AML-193 (cell line): ENCODE measurements around the gene DHODH.
A peak's percentile ranks its signal among the peaks of the same experiment; 100 is the strongest.
"Not testable (repeated sequence)": the region's sequence is repeated elsewhere in the genome, so short reads cannot be mapped to it uniquely, and the experiment has no call there.

Experiments used
- DNase-seq, 2 experiments: peaks; one replicate each; lab custom pipeline; 2025; lab: John Stamatoyannopoulos, UW

The DHODH gene

GRCh38 chr16:72008424-72009216 is at the start of gene DHODH:
Gene DHODH, plus strand, starts transcription at chr16:72008744. Its CDS starts 21 bp downstream, at chr16:72008765.
- peak; percentile 95 to 96 for DNase-seq

GRCh38 chr16:71961066-71962039 is 47.2 kb upstream of the DHODH start:
- DNase-seq = peak; percentile 55 to 67

GRCh38 chr16:71963125-71963875 is 45.2 kb upstream of the DHODH start:
- no peak for DNase-seq

DNA sequence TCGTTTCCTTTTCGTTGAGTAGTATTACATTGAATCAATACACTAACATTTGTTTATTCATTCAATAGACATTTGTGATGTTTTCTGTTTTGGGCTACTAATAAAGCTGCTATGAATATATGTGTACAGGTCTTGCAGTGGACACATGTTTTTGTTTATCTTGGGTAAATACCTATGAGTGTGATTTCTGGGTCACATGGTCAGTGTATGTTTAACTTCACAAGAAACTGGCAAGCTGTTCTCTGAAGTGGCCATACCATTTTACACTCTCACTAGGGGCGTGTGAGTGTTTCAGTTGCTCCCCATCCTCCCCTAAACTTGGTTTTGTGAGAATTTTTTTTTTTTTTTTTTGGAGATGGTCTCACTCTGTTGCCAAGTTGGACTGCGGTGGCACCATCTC is 43.3 kb upstream of the DHODH start:
- DNase-seq = no peak

DNA sequence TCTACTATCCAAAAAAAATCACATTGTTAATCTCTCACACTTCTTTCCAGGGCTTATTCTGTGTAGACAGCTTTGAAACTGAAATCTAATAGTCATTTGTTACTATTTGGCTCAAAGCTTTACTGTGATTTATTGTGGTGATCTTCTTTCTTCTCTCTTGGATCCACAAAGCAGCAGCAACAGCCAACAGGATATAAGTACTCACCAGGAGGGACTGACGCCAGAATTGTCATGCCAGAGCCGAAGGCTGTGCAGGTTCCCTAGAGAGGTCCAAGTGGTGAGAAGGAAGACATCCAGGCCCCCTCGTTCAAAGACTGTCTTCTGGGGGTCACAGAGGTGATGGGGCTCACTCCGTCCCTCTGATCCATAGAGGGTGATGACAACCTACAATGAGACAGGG is 41.6 kb upstream of the DHODH start:
- DNase-seq = no peak

DNA sequence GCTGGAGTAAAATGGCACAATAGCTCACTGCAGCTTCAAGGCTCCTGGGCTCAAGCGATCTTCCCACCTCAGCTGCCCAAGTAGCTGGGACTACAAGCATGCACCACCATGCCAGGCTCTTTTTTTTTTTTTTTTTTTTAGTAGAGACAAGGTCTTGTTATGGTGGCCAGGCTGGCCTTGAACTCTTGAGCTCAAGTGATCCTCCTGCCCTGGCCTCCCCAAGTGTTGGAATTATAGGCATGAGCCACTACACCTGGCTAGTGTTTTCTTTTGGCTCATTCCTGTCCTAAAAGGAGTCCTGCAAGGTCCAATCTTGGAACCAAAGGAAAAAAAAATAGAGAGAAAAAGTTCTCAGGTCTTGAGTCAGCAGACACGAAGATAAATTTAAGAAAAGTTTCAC is 39.2 kb upstream of the DHODH start:
- DNase-seq = no peak

DNA sequence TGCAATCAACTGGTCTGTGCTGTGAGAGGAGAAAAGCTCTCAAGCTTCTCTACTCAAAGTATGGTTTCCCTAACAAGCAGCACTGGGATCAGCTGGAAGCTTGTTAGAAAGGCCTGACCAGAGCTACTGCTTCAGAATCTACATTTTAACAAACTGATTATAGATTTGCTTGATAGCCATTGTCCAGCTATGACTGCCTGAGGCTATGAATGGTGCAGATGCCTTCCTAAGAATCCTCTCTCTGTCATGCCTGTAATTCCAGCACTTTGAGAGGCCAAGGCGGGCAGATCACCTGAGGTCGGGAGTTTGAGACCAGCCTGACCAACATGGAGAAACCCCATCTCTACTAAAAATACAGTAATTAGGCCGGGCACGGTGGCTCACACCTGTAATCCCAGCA is 37.0 kb upstream of the DHODH start:
- no peak for DNase-seq

GRCh38 chr16:71972356-71972755 is 36.2 kb upstream of the DHODH start:
- no peak for DNase-seq

DNA sequence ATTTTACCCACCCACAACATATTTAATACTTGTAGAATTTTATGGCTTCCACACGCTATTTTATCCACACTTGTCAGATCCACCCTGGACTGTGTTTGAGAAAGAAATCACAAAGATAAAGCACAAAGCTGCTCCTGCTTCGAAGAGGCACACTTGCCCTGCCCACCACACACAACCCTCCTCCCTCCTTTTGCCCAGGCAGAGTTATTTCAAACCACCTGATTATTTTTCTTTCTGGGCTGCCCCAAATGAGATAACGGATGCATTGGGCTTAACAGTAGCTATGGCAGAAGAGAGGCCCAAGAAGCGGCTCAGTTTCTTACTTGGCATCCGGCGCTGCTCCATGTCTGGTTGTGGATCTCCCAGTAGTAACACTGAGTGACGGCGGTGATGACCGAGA is 35.5 kb upstream of the DHODH start:
- no peak for DNase-seq

- DNase-seq = no peak
These were observed 34.3 kb upstream of the DHODH start for GRCh38 chr16:71974068-71974818.

DNA sequence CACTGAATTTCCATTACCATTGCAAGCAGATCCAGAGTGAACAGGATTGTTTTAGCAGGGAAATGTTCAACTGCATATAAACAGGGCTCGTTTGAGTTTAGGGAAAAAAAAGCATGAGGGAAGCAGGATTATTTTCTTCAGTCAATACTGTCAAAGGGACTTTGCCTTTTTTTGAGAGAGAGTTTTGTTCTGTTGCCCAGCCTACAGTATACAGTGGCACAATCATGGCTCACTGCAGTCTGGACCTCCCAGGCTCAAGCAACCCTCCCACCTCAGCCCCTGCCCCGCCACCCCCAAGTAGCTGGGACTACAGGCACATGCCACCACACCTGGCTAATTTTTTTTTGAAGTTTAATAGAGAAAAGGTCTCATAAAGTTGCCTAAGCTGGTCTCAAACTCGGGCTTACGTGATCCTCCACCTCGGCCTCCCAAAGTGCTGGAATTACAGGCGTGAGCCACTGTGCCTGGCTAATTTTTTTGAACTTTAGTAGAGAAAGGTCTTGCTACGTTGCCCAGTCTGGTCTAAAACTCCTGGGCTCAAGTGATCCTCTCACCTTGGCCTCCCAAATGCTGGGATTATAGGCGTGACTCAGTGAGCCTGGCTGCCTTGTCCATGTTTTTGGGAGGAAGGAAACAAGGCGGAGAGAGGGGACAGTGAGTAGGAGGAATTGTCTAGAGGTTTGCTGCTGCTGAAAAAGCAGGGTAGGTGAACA is 23.1 kb upstream of the DHODH start:
- no peak for DNase-seq

GRCh38 chr16:71986131-71986530 is 22.4 kb upstream of the DHODH start:
- no peak for DNase-seq

- DNase-seq = no peak
These were observed 13.5 kb upstream of the DHODH start for GRCh38 chr16:71995038-71995437.

GRCh38 chr16:71997578-71997977 is 11.0 kb upstream of the DHODH start:
- not testable (repeated sequence) for DNase-seq

DNA sequence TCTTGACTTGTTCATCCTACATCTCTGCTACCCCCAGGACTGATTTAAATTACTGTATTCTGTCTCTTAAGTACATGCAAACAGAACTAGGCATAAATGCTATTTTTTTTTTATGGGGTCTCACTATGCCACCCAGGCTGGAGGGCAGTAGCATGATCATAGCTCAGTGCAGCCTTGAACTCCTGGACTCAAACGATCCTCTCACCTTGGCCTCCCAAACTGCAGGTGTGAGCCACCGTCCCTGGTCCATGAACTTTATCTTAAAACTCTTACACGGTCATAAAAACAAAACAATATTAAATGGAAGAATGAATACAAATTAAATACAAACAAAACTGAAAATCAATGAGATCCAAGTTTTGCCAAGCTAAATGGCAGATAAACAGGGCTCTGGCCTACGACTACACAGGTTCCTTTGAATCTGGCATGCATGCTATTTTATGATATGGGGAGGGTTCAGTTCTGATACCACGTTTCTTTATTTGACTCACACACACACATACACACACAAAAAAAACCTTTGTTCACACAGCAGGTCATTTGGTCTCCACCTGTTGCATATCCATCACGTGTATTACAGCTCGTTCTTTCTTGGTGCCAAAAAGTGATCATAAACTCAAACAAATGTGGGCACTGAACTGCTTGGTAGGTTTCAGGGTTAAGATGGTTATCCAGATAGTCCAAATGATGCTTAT is 7.2 kb upstream of the DHODH start:
- DNase-seq = no peak

- DNase-seq = no peak
These were observed 5.9 kb upstream of the DHODH start for GRCh38 chr16:72002619-72003018.

GRCh38 chr16:72008065-72008423 is 500 bp upstream of the DHODH start:
- not testable (repeated sequence) for DNase-seq

- no peak for DNase-seq
These were observed 1.2 kb downstream of the DHODH start for GRCh38 chr16:72009779-72010178.

GRCh38 chr16:72012607-72013006 is 4.1 kb downstream of the DHODH start:
- DNase-seq = no peak

DNA sequence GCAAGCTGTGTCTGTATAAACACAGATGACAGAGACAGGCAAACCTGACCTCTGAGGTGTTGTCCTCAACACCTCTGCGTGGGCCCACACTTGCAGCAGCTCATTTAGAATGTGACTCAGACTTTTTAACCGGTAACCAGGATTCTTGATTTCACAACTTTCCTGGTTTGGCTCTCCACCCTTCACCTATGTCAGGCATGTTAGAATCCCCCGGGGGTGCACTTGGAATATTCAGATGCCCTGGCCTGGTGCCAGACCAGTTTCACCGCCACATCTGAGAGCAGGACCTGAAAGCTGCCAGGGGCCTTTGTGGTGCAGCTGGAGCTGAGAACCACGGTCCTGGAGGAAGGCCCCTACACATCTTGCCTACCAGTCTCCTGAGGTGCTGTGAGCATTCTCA is 4.8 kb downstream of the DHODH start:
- no peak for DNase-seq
